ENCODE results near the gene TRIM3.

The TRIM3 gene

GRCh38 chr11:6405052-6405667 lies 68.6 kb downstream of the TRIM3 start:
- DNase-seq (ENCODE audit: extremely low spot score): no peak
- CTCF ChIA-PET: no interaction called here
- POLR2A ChIA-PET: interaction anchor here (2.3 to 3.7 kb wide), 2 partner anchors 14 to 15 kb away, joined by 7 to 19 read pairs; partner anchors contain the start of genes APBB1 and SMPD1
- no peak for TF ChIP-seq ARNT (IDR thresholded peaks at IDR 0.05)
- TF ChIP-seq CTBP1 (IDR thresholded peaks at IDR 0.05; ENCODE audit: borderline replicate concordance): no peak
- no peak for TF ChIP-seq ZNF384 (IDR thresholded peaks at IDR 0.05)
- TF ChIP-seq L3MBTL2 (conservative IDR thresholded peaks at IDR 0.05): no peak
- no peak for TF ChIP-seq TARDBP (IDR thresholded peaks at IDR 0.05)
- no peak for TF ChIP-seq PKNOX1 (IDR thresholded peaks at IDR 0.05)
- no peak for TF ChIP-seq LEF1 (IDR thresholded peaks at IDR 0.05; ENCODE audit: borderline replicate concordance)
- no peak for TF ChIP-seq FOXA1 (IDR thresholded peaks at IDR 0.05)
- TF ChIP-seq ELF4 (IDR thresholded peaks at IDR 0.05): no peak
- TF ChIP-seq SUZ12 (IDR thresholded peaks at IDR 0.05): no peak
- TF ChIP-seq HDGF (IDR thresholded peaks at IDR 0.05; ENCODE audit: borderline replicate concordance): no peak

- POLR2A ChIA-PET: interaction anchor here (3.7 kb wide), 1 partner anchor 14 kb away, joined by 19 read pairs; the partner anchor contains the start of gene APBB1
- no peak for DNase-seq (ENCODE audit: extremely low spot score)
- TF ChIP-seq ARNT (IDR thresholded peaks at IDR 0.05): no peak
- TF ChIP-seq LEF1 (IDR thresholded peaks at IDR 0.05; ENCODE audit: borderline replicate concordance): no peak
- TF ChIP-seq ELF4 (IDR thresholded peaks at IDR 0.05): no peak
- no peak for TF ChIP-seq BHLHE40 (IDR thresholded peaks at IDR 0.05; ENCODE audit: borderline replicate concordance)
- TF ChIP-seq SUZ12 (IDR thresholded peaks at IDR 0.05): no peak
- no peak for TF ChIP-seq PKNOX1 (IDR thresholded peaks at IDR 0.05)
- no peak for TF ChIP-seq HDGF (IDR thresholded peaks at IDR 0.05; ENCODE audit: borderline replicate concordance)
- CTCF ChIA-PET: no interaction called here
Measured at GRCh38 chr11:6404342-6405051, 69.2 kb downstream of the TRIM3 start.

- TF ChIP-seq PKNOX1 (IDR thresholded peaks at IDR 0.05) (no peak), NFRKB (IDR thresholded peaks at IDR 0.05) (no peak), ARNT (IDR thresholded peaks at IDR 0.05) (no peak), SP1 (IDR thresholded peaks at IDR 0.05) (no peak), ELF4 (IDR thresholded peaks at IDR 0.05) (no peak), ZNF384 (IDR thresholded peaks at IDR 0.05) (no peak), FOXM1 (IDR thresholded peaks at IDR 0.05; ENCODE audit: borderline replicate concordance) (no peak), FOXK2 (IDR thresholded peaks at IDR 0.05) (no peak), CTBP1 (IDR thresholded peaks at IDR 0.05; ENCODE audit: borderline replicate concordance) (no peak), TARDBP (IDR thresholded peaks at IDR 0.05) (no peak), BHLHE40 (IDR thresholded peaks at IDR 0.05; ENCODE audit: borderline replicate concordance) (no peak), FOXA1 (IDR thresholded peaks at IDR 0.05) (no peak), LEF1 (IDR thresholded peaks at IDR 0.05; ENCODE audit: borderline replicate concordance) (no peak), L3MBTL2 (conservative IDR thresholded peaks at IDR 0.05) (no peak), HDGF (IDR thresholded peaks at IDR 0.05; ENCODE audit: borderline replicate concordance) (no peak), SUZ12 (IDR thresholded peaks at IDR 0.05) (no peak)
- ChIA-PET POLR2A (interaction anchor here (1.2 to 3.7 kb wide), 2 partner anchors 13 to 15 kb away, joined by 4 to 19 read pairs; partner anchors contain the start of genes APBB1 and SMPD1), CTCF (interaction anchor here (0.5 kb wide), 1 partner anchor 704 kb away, joined by 4 read pairs; no protein-coding TSS in a partner anchor)
- no peak for DNase-seq (ENCODE audit: extremely low spot score)
Measured at GRCh38 chr11:6403539-6403938, 70.2 kb downstream of the TRIM3 start.

GRCh38 chr11:6402561-6402981 lies 71.2 kb downstream of the TRIM3 start:
- TF ChIP-seq ZNF384 (IDR thresholded peaks at IDR 0.05) (no peak), HDGF (IDR thresholded peaks at IDR 0.05; ENCODE audit: borderline replicate concordance) (no peak), LEF1 (IDR thresholded peaks at IDR 0.05; ENCODE audit: borderline replicate concordance) (no peak), BHLHE40 (IDR thresholded peaks at IDR 0.05; ENCODE audit: borderline replicate concordance) (no peak), CTBP1 (IDR thresholded peaks at IDR 0.05; ENCODE audit: borderline replicate concordance) (no peak), NFRKB (IDR thresholded peaks at IDR 0.05) (no peak), FOXM1 (IDR thresholded peaks at IDR 0.05; ENCODE audit: borderline replicate concordance) (no peak), FOXK2 (IDR thresholded peaks at IDR 0.05) (no peak), TARDBP (IDR thresholded peaks at IDR 0.05) (no peak), L3MBTL2 (conservative IDR thresholded peaks at IDR 0.05) (no peak), SUZ12 (IDR thresholded peaks at IDR 0.05) (no peak), ELF4 (IDR thresholded peaks at IDR 0.05) (no peak), ARNT (IDR thresholded peaks at IDR 0.05) (no peak), PKNOX1 (IDR thresholded peaks at IDR 0.05) (no peak)
- ChIA-PET POLR2A (interaction anchor here (1.2 to 3.7 kb wide), 2 partner anchors 12 to 16 kb away, joined by 4 to 19 read pairs; partner anchors contain the start of genes APBB1 and SMPD1), CTCF (no interaction called here)
- no peak for DNase-seq (ENCODE audit: extremely low spot score)

GRCh38 chr11:6402061-6402470 lies 71.7 kb downstream of the TRIM3 start:
- CTCF ChIA-PET: no interaction called here
- DNase-seq (ENCODE audit: extremely low spot score): no peak
- POLR2A ChIA-PET: interaction anchor here (1.4 to 3.7 kb wide), 2 partner anchors 17 kb away, joined by 6 to 19 read pairs; partner anchors contain the start of gene APBB1
- TF ChIP-seq SUZ12 (IDR thresholded peaks at IDR 0.05): no peak

All from HEK293T (cell line).